Adrenal gland (tissue), 12 donors: ENCODE results near the gene PPAT. TPM values are rescaled to one million over a fixed set of nuclear protein-coding genes. Genes with fewer than 3 reads are reported as not detected.

Experiments
- DNase-seq, 7 donors: peaks; one replicate each; pipeline ENCODE4 v3.0.0-alpha.2; 2019 to 2020
- H3K27ac ChIP-seq, 5 donors: fragments of 200-600 bp; sonication (generic) in 4 of 5; 1 replicate in 3 of 5; 2 replicates in 2 of 5; pipeline versions ENCODE4 v1.5.1 to v1.8.0; 2016 to 2020; ENCODE audit warnings: mild to moderate bottlenecking in 1 of 5
- H3K27me3 ChIP-seq: fragments of 200-600 bp; 2 replicates; pipeline ENCODE4 v1.8.0; 2021
- H3K36me3 ChIP-seq, 2 donors: fragments of 200-600 bp; replicated peaks in 1 of 2; 1 replicate in 1 of 2; 2 replicates in 1 of 2; pipeline versions ENCODE4 v1.5.1 to v1.8.0; 2018 to 2022
- H3K4me1 ChIP-seq, 2 donors: fragments of 200-600 bp; replicated peaks in 1 of 2; 1 replicate in 1 of 2; 2 replicates in 1 of 2; pipeline versions ENCODE4 v1.5.1 to v1.8.0; 2018 to 2021
- H3K4me3 ChIP-seq, 4 donors: fragments of 200-600 bp; sonication (generic) in 3 of 4; one replicate each; pipeline ENCODE4 v1.5.1; 2016 to 2018
- H3K9me3 ChIP-seq, 3 donors: fragments of 200-600 bp; sonication (generic) in 1 of 3; replicated peaks in 1 of 3; 1 replicate in 2 of 3; 2 replicates in 1 of 3; pipeline versions ENCODE4 v1.5.1 to v1.8.0; 2016 to 2021
- POLR2A ChIP-seq, 2 donors: fragments of 450-650 bp; IDR thresholded peaks; one replicate each; pipeline ENCODE4 v1.6.1; 2017; ENCODE audit warnings: antibody characterized with exemption in 2 of 2, mild to moderate bottlenecking in 2 of 2, moderate library complexity in 1 of 2
- WGBS, 4 donors: extraction: QIAGEN DNeasy Blood & Tissue Kit in 2 of 4; methylation state at CpG; one replicate each; pipeline versions ENCODE4 v1.1.5 to v1.1.7; 2013 to 2017; 5-methylcytosine and 5-hydroxymethylcytosine counted together
- intact Hi-C, 2 donors: fragments of 100-400 bp; cut with DNase I; formaldehyde crosslinking; loops; one replicate each; pipeline versions ENCODE4 v1.14.1 to v1.15.0; 2022 to 2023
- polyA plus RNA-seq, 3 donors: library from polyadenylated mRNA; stranded (reverse); fragments of 200-250 nt in 2 of 3; fragments of 350-450 nt in 1 of 3; fragmentation: Illumina TruSeq in 1 of 3; extraction: RNeasy Lipid Tissue Mini Kit (QIAGEN cat#74804) in 1 of 3; gene quantifications; one replicate each; pipeline ENCODE4 v1.2.3, GENCODE V29; 2013 to 2014
- total RNA-seq, 9 donors: library from RNA; depleted of rRNA in 4 of 9; stranded (reverse); fragments of >200 nt in 4 of 9; fragments of 120-200 nt in 1 of 9; fragmentation: NEBNext Ultra II Directional in 1 of 9; extraction: Animal tissue kit (Norgen Biotek cat#: 25700) in 1 of 9; gene quantifications; one replicate each; pipeline versions ENCODE4 v1.1.0 to v1.2.4, GENCODE V29; 2013 to 2023
- TF ChIP-seq, protein P1 (sequence below), 6 experiments: fragments of 450-650 bp in 4 of 6; fragments of 200-600 bp in 2 of 6; sonication (generic) in 1 of 6; IDR thresholded peaks; 1 replicate in 5 of 6; 2 replicates in 1 of 6; pipeline versions ENCODE4 v1.5.1 to v1.8.0; 2016 to 2021; ENCODE audit warnings: antibody characterized with exemption in 6 of 6, mild to moderate bottlenecking in 2 of 6, moderate library complexity in 1 of 6
- donor health status: healthy with polysubstance abuse.
- donor health status: Bipolar disorder and iron deficiency.
- donor health status: DM: yes; HTN: yes; CAD: no.
- donor health status: DM: no; HTN: no; CAD: no.
- donor health status: DM: no; HTN: no; CAD: no.
- donor health status: DM: yes; HTN: yes; CAD: no.

The PPAT gene
- total and polyA plus RNA-seq, 12 donors: 1.8 to 19.9 (median 11.5) TPM

DNA sequence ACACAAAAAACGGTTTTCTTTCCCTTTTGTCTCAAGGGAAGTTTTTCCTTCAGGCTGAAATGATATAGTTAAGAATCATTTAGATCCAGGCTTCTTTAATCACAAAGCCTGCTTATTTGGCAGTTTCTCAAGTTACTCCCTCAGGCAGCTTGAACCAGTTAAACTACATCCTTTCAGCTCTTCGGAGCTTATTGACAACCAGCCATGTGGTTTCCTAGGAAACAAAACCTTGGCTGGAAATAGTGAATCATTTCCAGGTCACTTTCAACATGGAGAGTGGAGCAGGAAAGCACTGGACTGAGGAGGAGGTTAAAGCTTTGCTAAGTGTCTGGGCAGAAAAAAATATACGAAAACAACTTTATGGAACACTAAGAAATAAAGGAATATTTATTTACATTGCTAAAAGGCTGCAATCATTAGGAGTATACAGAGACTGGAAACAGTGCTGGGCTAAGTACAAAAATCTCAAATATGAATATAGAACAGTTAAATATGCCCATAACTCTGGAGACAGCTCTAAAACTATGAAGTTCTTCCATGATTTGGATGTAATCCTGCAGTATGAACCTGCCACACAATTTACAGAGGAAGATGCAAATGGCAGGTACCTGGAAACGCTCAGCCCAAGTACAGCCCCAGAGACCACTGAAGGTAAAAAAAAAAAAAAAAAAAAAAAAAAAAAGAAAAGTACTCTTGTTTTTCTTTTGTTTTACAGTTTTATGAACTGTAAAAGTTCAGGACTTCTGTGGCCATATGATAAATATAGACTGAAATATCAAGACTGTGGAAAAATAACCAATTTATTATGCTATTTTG is 25.0 kb downstream of the PPAT start:
- Histone ChIP-seq H3K9me3 (no peaks in the 10 kb centered on the region), H3K36me3 (no peaks in the 10 kb centered on the region), H3K4me3 (peak overlapping the region in 1 of 4 donors; percentile 39), H3K27ac (peak overlapping the region in 4 of 5 donors; percentile 42 to 68 (median 64)), H3K27me3 (no peaks in the 10 kb centered on the region), H3K4me1 (peaks cover 7 to 16% of the 10 kb centered on the region in 2 donors)
- DNase-seq: peak; percentile 36 to 86 (median 80)
- 18 to 23% (median 22%) methylated on average over 4 of the region's 4 CpGs for WGBS, 4 donors
- intact Hi-C loops: no loop called here
- TF ChIP-seq POLR2A (IDR thresholded peaks at IDR 0.05): peak in 1 of 2 donors; percentile 77
- TF ChIP-seq, protein P1, sequence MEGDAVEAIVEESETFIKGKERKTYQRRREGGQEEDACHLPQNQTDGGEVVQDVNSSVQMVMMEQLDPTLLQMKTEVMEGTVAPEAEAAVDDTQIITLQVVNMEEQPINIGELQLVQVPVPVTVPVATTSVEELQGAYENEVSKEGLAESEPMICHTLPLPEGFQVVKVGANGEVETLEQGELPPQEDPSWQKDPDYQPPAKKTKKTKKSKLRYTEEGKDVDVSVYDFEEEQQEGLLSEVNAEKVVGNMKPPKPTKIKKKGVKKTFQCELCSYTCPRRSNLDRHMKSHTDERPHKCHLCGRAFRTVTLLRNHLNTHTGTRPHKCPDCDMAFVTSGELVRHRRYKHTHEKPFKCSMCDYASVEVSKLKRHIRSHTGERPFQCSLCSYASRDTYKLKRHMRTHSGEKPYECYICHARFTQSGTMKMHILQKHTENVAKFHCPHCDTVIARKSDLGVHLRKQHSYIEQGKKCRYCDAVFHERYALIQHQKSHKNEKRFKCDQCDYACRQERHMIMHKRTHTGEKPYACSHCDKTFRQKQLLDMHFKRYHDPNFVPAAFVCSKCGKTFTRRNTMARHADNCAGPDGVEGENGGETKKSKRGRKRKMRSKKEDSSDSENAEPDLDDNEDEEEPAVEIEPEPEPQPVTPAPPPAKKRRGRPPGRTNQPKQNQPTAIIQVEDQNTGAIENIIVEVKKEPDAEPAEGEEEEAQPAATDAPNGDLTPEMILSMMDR (IDR thresholded peaks at IDR 0.05): no peak

DNA sequence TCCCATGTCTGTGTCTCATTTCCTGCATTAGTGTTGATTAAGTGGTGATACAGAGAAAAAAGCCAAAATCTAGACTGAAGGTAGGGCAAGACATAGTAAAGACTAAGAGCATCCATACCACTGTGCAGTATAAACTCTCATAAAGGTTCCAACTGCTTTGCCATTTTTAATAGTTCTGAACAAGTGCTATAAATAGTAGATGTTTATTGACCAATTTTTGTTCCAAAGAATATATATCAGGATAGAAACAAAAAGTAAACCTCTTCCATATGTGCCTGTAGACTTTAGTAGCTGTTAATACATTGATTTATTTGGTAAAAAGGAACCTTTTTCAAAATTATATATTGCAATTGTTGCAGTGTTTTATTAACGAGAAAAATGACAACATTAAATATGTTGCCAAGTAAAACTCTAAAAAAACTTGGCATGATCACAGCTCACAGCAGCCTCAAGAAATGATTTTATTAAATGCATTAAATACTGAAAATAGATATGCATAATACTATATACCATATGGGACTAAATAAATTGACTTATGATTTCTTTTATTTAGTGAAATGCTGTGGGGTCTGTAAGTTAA is 25.8 kb downstream of the PPAT start:
- DNase-seq: no peak
- Histone ChIP-seq H3K9me3 (no peaks in the 10 kb centered on the region), H3K36me3 (no peaks in the 10 kb centered on the region), H3K27ac (peak overlapping the region in 4 of 5 donors; percentile 7 to 68 (median 32)), H3K4me1 (peaks cover 7 to 16% of the 10 kb centered on the region in 2 donors), H3K27me3 (no peaks in the 10 kb centered on the region), H3K4me3 (peak overlapping the region in 1 of 4 donors; percentile 39)
- intact Hi-C loops: no loop called here
- whole genome bisulfite sequencing, 4 donors: 18 to 24% (median 21%) methylated on average over 1 of the region's 1 CpG
- TF ChIP-seq, protein P1 (IDR thresholded peaks at IDR 0.05): no peak
- no peak for TF ChIP-seq POLR2A (IDR thresholded peaks at IDR 0.05)

DNA sequence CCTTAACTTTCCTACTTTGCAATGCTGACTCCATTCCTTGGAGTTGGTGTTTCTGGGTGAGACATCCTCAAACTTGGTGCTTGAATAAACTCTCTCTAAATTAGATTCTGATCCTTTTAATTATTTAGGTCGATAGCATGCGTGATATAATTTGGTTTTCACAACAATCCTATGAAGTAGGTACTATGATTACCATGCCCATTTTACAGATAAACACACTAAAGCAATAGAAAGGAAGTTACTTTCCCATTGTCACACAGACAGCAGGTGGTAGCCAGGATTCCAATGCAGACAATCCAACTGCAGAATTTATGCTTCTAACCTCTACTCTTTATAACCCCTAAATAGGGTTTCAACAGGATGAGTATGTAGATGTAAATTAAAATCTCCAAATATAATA is 26.4 kb downstream of the PPAT start:
- no peak overlapping the region for H3K27ac ChIP-seq
- intact Hi-C loops: no loop called here
- 86 to 96% (median 91%) methylated on average over 2 of the region's 2 CpGs for WGBS, 4 donors
- H3K4me1 ChIP-seq: peaks cover 7 to 16% of the 10 kb centered on the region in 2 donors
- no peaks in the 10 kb centered on the region for H3K27me3 ChIP-seq
- DNase-seq: no peak
- H3K36me3 ChIP-seq: no peaks in the 10 kb centered on the region
- TF ChIP-seq POLR2A (IDR thresholded peaks at IDR 0.05): no peak
- TF ChIP-seq, protein P1 (IDR thresholded peaks at IDR 0.05): no peak
- no peaks in the 10 kb centered on the region for H3K9me3 ChIP-seq
- no peak overlapping the region for H3K4me3 ChIP-seq

DNA sequence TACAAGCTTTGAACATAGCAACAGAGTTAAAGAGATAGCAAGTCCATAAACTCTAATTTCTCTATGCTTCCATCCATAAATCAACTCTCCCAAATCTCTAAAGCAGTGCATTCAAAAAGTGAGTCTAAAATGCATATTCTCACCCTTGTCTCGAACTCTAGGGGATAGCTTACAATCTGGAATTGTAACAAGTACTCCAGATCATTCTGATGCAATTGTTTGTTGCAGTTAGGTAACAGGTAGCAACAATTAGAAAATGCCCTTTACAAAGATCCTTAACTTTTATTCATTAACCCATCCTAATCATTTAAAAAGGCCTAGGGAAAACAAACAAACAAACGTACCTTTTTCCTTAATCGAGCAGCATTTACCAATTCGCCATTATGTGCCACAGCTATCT is 29.3 kb downstream of the PPAT start:
- DNase-seq: no peak
- no peaks in the 10 kb centered on the region for H3K27me3 ChIP-seq
- TF ChIP-seq POLR2A (IDR thresholded peaks at IDR 0.05): no peak
- TF ChIP-seq, protein P1 (IDR thresholded peaks at IDR 0.05): no peak
- no peaks in the 10 kb centered on the region for H3K9me3 ChIP-seq
- H3K27ac ChIP-seq: no peak overlapping the region
- peaks cover 7 to 13% of the 10 kb centered on the region in 2 donors for H3K4me1 ChIP-seq
- no peak overlapping the region for H3K4me3 ChIP-seq
- H3K36me3 ChIP-seq: no peaks in the 10 kb centered on the region
- intact Hi-C loops: no loop called here
- WGBS, 4 donors: 92 to 96% (median 96%) methylated on average over 4 of the region's 4 CpGs
